ENCODE results near the gene PSMB1. TPM values are rescaled to one million over a fixed set of nuclear protein-coding genes. Genes with fewer than 3 reads are reported as not detected.

PSMB1 gene
- total and polyA plus RNA-seq, 2 experiments from 2014 or later, result 357 to 576 TPM

DNA sequence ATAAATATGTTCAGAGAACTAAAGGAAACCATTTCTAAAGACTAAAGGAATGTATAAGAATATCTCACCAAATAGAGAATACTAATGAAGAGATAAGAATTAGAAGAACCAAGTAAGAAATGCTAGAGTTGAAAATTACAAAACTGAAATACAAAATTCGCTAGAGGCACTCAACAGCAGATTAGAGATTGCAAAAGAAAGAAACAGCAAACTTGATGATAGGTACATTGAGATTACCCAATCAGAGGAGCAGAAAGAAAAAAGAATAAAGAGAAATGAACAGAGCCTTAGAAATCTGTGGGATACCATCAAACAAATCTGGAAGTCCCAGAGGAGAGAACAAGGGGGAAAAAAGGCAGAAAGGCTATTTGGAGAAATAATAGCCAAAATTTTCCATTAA lies 37.6 kb upstream of the PSMB1 start (continued):
- no peak for TF ChIP-seq REST (IDR thresholded peaks at IDR 0.05; ENCODE audit: unreplicated experiment)
- TF ChIP-seq CREB1 (CRISPR knock-in tag; IDR thresholded peaks at IDR 0.05; ENCODE audit: low read depth), result no peak

- Histone ChIP-seq H3F3A (replicated peaks; ENCODE audit: low read depth) (peaks cover 9% of the 10 kb centered on the region; the same call in 1 of the 2 replicates), H3K36me3 (ENCODE audit: insufficient read depth) (peaks cover 13% of the 10 kb centered on the region), H3K4me2 (peak overlapping the region; percentile 81), H3K9me2 (ENCODE audit: insufficient read depth) (no peaks in the 10 kb centered on the region), H3K4me3 (peak overlapping the region; percentile 75), H3K27me3 (ENCODE audit: insufficient read depth) (no peaks in the 10 kb centered on the region), H4K20me1 (replicated peaks; ENCODE audit: insufficient read depth) (0 out of 2 replicates have a peak, but pooled peaks cover 6% of the 10 kb centered on the region), H3K4me1 (ENCODE audit: insufficient read depth) (peaks cover 31% of the 10 kb centered on the region), H2AFZ (no peak overlapping the region), H3K79me2 (replicated peaks; ENCODE audit: insufficient read depth) (peaks cover 15% of the 10 kb centered on the region), H3K27ac (ENCODE audit: low read depth) (peak overlapping the region; percentile 98)
- Mint-ChIP-seq H3K27ac (peak overlapping the region; percentile 97), H3K27me3 (ENCODE audit: insufficient read depth, low read depth, poor library complexity) (peaks cover 6% of the 10 kb centered on the region), H3K9me3 (peaks cover 16% of the 10 kb centered on the region), H3K4me1 (peaks cover 33% of the 10 kb centered on the region), H3K36me3 (ENCODE audit: low read depth) (peaks cover 50% of the 10 kb centered on the region), H3K4me3 (peak overlapping the region; percentile 99)
- ATAC-seq, result peak; percentile 42
- DNase-seq (ENCODE audit: low spot score), result peak; percentile 84
- TF ChIP-seq, protein P1, sequence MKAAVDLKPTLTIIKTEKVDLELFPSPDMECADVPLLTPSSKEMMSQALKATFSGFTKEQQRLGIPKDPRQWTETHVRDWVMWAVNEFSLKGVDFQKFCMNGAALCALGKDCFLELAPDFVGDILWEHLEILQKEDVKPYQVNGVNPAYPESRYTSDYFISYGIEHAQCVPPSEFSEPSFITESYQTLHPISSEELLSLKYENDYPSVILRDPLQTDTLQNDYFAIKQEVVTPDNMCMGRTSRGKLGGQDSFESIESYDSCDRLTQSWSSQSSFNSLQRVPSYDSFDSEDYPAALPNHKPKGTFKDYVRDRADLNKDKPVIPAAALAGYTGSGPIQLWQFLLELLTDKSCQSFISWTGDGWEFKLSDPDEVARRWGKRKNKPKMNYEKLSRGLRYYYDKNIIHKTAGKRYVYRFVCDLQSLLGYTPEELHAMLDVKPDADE (IDR thresholded peaks at IDR 0.05), result no peak; the same call in 1 of the 2 replicates
- TF ChIP-seq POLR2AphosphoS5 (IDR thresholded peaks at IDR 0.05; ENCODE audit: low read depth), result no peak
- TF ChIP-seq CREB1 (CRISPR knock-in tag; IDR thresholded peaks at IDR 0.05; ENCODE audit: low read depth), result no peak
- TF ChIP-seq ZNF462 (CRISPR knock-in tag; IDR thresholded peaks at IDR 0.05), result no peak
- TF ChIP-seq ZNF114 (CRISPR knock-in tag; IDR thresholded peaks at IDR 0.05), result no peak
- no peak for TF ChIP-seq EZH2phosphoT487 (IDR thresholded peaks at IDR 0.05; ENCODE audit: unreplicated experiment)
- TF ChIP-seq JUNB (IDR thresholded peaks at IDR 0.05; ENCODE audit: unreplicated experiment), result no peak
- no peak for TF ChIP-seq EZH2 (IDR thresholded peaks at IDR 0.05; ENCODE audit: low read depth, unreplicated experiment)
- TF ChIP-seq NANOG (IDR thresholded peaks at IDR 0.05; ENCODE audit: borderline replicate concordance), result no peak
- no peak for TF ChIP-seq CTCF (conservative IDR thresholded peaks at IDR 0.05; ENCODE audit: low read depth in 2 of 2)
- no peak for TF ChIP-seq STAT1 (IDR thresholded peaks at IDR 0.05; ENCODE audit: unreplicated experiment)
- TF ChIP-seq ZNF331 (CRISPR knock-in tag; IDR thresholded peaks at IDR 0.05; ENCODE audit: low read depth), result no peak
Measured at GRCh38 chr6:170584954-170585498, 31.9 kb upstream of the PSMB1 start.
